Tibial artery (tissue), 4 donors: Measurements from ENCODE around the gene HIP1.
"Not testable (repeated sequence)": the region's sequence is repeated elsewhere in the genome, so short reads cannot be mapped to it uniquely, and the experiment has no call there.

ENCODE experiments used
- DNase-seq, 2 donors: peaks; one replicate each; pipeline ENCODE4 v3.0.0-alpha.2; 2019
- H3K27ac ChIP-seq, 2 donors: fragments of 200-600 bp; sonication (generic) in 1 of 2; 1 replicate in 1 of 2; 2 replicates in 1 of 2; pipeline ENCODE4 v1.5.1; 2018 to 2019; ENCODE audit warnings: mild to moderate bottlenecking in 1 of 2
- H3K27me3 ChIP-seq, 2 donors: fragments of 200-600 bp; sonication (generic) in 1 of 2; one replicate each; pipeline versions ENCODE4 v1.5.1 to v1.6.0; 2016 to 2019
- H3K36me3 ChIP-seq, 3 donors: fragments of 200-600 bp; sonication (generic) in 2 of 3; one replicate each; pipeline ENCODE4 v1.5.1; 2016 to 2019; ENCODE audit warnings: mild to moderate bottlenecking in 2 of 3
- H3K4me1 ChIP-seq, 4 donors: fragments of 200-600 bp; sonication (generic) in 2 of 4; 1 replicate in 3 of 4; 2 replicates in 1 of 4; pipeline ENCODE4 v1.5.1; 2016 to 2019
- H3K4me3 ChIP-seq, 2 donors: fragments of 200-600 bp; sonication (generic) in 1 of 2; 1 replicate in 1 of 2; 2 replicates in 1 of 2; pipeline ENCODE4 v1.5.1; 2018 to 2019; ENCODE audit warnings: mild to moderate bottlenecking in 2 of 2
- H3K9me3 ChIP-seq, 3 donors: fragments of 200-600 bp; sonication (generic) in 1 of 3; one replicate each; pipeline ENCODE4 v1.5.1; 2016 to 2019
- CTCF ChIP-seq, 2 experiments: fragments of 200-600 bp in 1 of 2; fragments of 450-650 bp in 1 of 2; IDR thresholded peaks; one replicate each; pipeline ENCODE4 v1.5.1; 2017 to 2019; ENCODE audit warnings: antibody characterized with exemption in 2 of 2, mild to moderate bottlenecking in 1 of 2, moderate library complexity in 1 of 2
- intact Hi-C: fragments of 100-400 bp; cut with DNase I; formaldehyde crosslinking; loops from one replicate; pipeline ENCODE4 v1.15.0; 2023; ENCODE audit warnings: low total_unique reads

The HIP1 gene

GRCh38 chr7:75601539-75601938 is 137.2 kb downstream of the HIP1 start:
- no peak overlapping the region for H3K4me3 ChIP-seq
- peaks cover 8 to 31% (median 27%) of the 10 kb centered on the region in 3 donors for H3K36me3 ChIP-seq
- no peak for DNase-seq
- TF ChIP-seq CTCF (IDR thresholded peaks at IDR 0.05), result no peak
- H3K4me1 ChIP-seq, result peaks cover 0 to 18% (median 10%) of the 10 kb centered on the region in 4 donors
- no peak overlapping the region for H3K27ac ChIP-seq
- H3K27me3 ChIP-seq, result no peaks in the 10 kb centered on the region
- no peaks in the 10 kb centered on the region for H3K9me3 ChIP-seq
- intact Hi-C loops, result loop anchor here (10.0 kb wide), 1 partner anchor 153 kb away; no protein-coding TSS in a partner anchor

DNA sequence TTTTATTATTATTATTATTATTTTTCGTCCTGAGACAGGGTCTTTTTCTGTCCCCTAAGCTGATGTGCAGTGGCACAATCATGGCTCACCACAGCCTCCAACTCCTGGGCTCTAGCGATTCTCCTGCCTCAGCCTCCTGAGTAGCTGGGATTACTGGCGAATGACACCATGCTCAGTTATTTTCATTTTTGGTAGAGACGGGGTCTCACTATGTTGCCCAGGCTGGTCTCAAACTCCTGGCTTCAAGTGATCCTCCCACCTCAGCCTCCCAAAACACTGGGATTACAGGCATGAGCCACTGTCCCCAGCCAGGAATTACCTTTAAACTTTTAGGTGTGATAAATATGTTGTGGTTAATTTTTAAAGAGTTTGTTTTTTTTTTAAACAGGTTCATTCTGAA is 138.0 kb downstream of the HIP1 start:
- Histone ChIP-seq H3K36me3 (peaks cover 10 to 35% (median 31%) of the 10 kb centered on the region in 3 donors), H3K4me1 (peaks cover 0 to 18% (median 10%) of the 10 kb centered on the region in 4 donors)
- intact Hi-C loops, result loop anchor here (10.0 kb wide), 1 partner anchor 154 kb away; no protein-coding TSS in a partner anchor
- H3K4me3 ChIP-seq, H3K27ac ChIP-seq, H3K27me3 ChIP-seq, DNase-seq, H3K9me3 ChIP-seq: not testable (repeated sequence)

GRCh38 chr7:75599244-75599781 is 139.4 kb downstream of the HIP1 start:
- Histone ChIP-seq H3K9me3 (no peaks in the 10 kb centered on the region), H3K27me3 (no peaks in the 10 kb centered on the region), H3K4me3 (peak overlapping the region in 1 of 2 donors; percentile 12), H3K4me1 (peaks cover 0 to 18% (median 10%) of the 10 kb centered on the region in 4 donors), H3K27ac (peak overlapping the region; percentile 14 to 45), H3K36me3 (peaks cover 15 to 48% (median 37%) of the 10 kb centered on the region in 3 donors)
- TF ChIP-seq CTCF (IDR thresholded peaks at IDR 0.05), result no peak
- no peak for DNase-seq
- intact Hi-C loops, result no loop called here

DNA sequence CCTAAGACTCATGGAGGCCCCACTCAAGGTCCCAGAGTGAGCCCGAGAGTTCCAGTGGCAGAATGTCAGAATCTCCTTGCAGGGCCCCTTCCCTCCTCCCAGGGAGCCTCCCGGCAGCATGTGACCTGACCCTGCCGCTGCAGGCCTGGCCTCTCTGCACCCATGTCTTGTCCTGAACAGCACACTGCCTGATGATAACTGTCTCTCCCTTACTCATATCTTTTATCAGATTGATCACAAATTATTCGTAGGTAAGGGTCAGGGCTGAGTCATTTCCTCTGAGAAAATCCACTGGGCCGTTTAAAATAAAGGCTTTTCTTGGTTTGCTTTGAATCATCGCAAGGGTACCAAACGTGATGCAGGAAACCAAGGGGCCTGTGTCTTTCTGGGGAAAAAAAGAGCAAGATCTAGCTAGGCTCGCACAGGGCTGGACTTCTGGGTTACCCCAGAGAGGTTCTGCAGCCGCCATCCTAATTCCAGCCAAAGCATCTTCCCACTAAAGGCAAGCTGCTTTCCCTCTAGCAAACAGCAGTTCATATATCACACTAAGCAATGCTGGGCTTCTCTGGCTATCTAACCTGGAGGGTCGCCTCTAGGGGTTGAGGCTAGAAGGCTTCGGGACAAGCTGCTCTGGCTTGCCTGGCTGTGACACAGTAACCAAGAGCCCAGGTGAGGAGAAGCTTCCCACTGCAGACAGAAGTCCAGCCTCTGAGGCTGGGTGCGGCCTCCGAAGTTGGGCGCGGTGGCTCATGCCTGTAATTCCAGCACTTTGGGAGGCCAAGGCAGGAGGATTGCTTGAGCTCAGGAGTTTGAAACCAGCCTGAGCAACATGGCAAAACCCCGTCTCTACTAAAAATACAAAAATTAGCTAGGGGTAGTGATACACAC is 141.8 kb downstream of the HIP1 start:
- intact Hi-C loops, result no loop called here
- Histone ChIP-seq H3K9me3 (no peaks in the 10 kb centered on the region), H3K36me3 (peaks cover 24 to 70% (median 51%) of the 10 kb centered on the region in 3 donors), H3K27me3 (no peaks in the 10 kb centered on the region), H3K4me1 (peaks cover 0 to 18% (median 10%) of the 10 kb centered on the region in 4 donors), H3K4me3 (no peak overlapping the region), H3K27ac (no peak overlapping the region)
- DNase-seq, result no peak
- no peak for TF ChIP-seq CTCF (IDR thresholded peaks at IDR 0.05)

- no peak for TF ChIP-seq CTCF (IDR thresholded peaks at IDR 0.05)
- no peaks in the 10 kb centered on the region for H3K9me3 ChIP-seq
- no peak for DNase-seq
- no peak overlapping the region for H3K27ac ChIP-seq
- intact Hi-C loops, result no loop called here
- H3K27me3 ChIP-seq, result no peaks in the 10 kb centered on the region
- H3K4me3 ChIP-seq, result no peak overlapping the region
- peaks cover 37 to 82% (median 63%) of the 10 kb centered on the region in 3 donors for H3K36me3 ChIP-seq
- peaks cover 0 to 18% (median 10%) of the 10 kb centered on the region in 4 donors for H3K4me1 ChIP-seq
Observed at GRCh38 chr7:75595766-75596165, 143.0 kb downstream of the HIP1 start.

DNA sequence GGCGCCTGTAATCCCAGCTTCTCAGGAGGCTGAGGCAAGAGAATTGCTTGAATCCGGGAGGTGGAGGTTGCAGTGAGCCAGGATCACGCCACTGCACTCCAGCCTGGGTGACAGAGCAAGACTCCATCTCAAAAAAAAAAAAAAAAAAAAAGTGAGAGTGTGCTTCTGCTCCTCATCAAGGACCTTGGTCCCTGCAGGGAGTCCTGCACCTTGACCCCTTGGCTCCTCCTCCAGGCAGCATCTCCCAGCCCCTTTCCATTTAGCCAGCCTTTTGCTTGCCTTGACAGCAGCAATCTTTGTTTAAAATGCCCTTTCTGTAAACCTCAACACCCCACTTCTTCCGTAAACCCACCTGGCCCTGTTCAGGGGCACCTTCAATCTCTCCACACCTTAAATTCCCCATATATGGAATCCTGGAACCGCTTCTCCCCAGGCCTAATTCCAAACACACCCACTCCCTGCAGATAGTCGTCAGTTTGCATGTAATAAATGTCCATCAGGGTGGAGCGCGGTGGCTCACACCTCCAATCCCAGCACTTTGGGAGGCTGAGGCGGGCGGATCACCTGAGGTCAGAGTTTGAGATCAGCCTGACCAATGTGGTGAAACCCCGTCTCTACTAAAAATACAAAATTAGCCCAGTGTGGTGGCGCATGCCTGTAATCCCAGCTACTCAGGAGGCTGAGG is 145.1 kb downstream of the HIP1 start:
- H3K27ac ChIP-seq, H3K4me1 ChIP-seq, intact Hi-C loops, H3K9me3 ChIP-seq, H3K4me3 ChIP-seq, H3K27me3 ChIP-seq, DNase-seq: not testable (repeated sequence)
- H3K36me3 ChIP-seq, result peaks cover 42 to 84% (median 64%) of the 10 kb centered on the region in 3 donors
